Stimulated activated CD4-positive, alpha-beta T cell treated with anti-CD3 and anti-CD28 coated beads, Interleukin-4, amount 100 ng/mL, for 48 hours (primary cell): ENCODE data around the gene IFT74.
"Not testable (repeated sequence)": the region's sequence is repeated elsewhere in the genome, so short reads cannot be mapped to it uniquely, and the experiment has no call there.

Experiments used
- DNase-seq, 2 donors: peaks; one replicate each; pipeline ENCODE4 v3.0.0-alpha.2; 2020; ENCODE audit warnings: low read depth in 2 of 2

Gene IFT74

DNA sequence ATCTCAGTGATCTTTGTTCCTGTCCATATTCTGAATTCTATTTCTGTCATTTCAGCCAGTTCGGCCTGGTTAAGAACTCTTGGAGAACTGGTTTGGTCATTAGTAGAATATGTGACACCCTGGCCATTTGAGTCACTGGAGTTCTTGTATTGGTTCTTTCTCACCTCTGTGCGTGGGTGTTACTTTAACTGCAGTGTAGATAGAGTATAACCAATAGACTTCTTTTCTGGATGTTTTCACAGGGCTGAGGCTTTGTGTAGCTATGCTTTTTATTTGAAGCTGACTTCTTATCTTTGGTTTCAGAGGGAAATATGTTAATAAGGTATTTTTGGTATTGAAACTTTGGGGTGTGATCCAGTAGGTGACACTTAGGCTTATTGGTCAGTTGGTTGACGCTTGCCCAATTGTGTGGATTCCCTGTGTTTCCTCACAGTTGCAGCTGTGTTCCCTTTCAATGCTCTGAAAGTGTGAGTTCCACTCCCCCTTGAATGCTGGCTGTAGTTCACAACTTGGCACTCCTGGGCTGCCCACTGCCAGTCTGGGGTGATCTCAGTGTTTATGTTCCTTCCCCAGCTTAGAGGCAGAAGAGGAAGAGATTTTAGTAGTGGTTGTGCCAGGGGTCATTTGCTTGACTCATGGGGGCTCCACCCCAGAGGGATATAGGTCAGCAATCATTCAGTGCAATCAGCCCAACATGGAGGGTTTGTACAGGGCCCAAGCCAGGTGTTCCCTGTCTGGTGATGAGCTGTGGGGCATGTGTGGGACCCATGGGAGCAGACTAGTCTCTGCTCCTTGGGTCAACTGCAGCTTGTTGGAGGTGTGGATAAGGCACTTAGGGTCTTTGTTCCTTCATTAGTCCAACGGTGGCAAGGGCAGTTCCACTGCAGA lies 117.9 kb downstream of the IFT74 start:
- DNase-seq: no peak

DNA sequence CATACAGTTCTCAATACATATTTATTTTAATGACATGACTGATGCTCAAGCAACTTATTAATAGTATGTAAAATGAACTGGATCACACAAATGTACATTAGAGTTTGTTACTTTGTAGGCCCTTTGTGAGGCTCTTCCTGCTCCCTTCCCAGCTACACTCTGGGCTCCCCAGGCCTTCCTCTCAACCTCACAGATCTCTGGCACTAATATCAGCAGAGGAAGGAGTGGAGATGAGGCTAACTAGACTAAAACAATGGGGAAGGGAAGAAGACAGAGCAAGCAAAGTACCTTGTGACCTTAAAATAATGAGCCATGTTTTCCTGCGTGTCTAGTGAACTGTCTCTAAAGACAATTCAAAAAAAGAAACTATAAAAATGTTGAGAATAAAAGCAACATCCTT lies 122.5 kb downstream of the IFT74 start:
- DNase-seq: no peak

DNA sequence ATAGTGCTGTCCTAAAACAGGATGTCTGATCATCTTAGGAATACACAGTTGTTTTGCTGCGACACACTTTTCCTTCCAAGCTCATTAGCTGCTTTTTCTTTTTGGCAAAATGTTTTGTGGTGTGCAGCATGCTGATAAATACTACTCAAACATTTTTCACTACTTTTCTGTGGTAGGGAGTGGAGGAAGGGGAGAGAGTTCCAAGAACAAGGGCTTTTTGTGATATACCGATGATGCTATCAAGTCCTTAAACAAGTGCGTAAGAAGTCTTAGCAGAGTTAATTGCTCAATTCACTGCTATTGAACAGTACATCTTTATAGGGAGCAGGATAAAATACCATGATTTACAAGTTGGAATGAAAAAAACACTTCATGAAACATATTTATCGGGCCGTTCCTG lies 129.2 kb downstream of the IFT74 start:
- no peak for DNase-seq

DNA sequence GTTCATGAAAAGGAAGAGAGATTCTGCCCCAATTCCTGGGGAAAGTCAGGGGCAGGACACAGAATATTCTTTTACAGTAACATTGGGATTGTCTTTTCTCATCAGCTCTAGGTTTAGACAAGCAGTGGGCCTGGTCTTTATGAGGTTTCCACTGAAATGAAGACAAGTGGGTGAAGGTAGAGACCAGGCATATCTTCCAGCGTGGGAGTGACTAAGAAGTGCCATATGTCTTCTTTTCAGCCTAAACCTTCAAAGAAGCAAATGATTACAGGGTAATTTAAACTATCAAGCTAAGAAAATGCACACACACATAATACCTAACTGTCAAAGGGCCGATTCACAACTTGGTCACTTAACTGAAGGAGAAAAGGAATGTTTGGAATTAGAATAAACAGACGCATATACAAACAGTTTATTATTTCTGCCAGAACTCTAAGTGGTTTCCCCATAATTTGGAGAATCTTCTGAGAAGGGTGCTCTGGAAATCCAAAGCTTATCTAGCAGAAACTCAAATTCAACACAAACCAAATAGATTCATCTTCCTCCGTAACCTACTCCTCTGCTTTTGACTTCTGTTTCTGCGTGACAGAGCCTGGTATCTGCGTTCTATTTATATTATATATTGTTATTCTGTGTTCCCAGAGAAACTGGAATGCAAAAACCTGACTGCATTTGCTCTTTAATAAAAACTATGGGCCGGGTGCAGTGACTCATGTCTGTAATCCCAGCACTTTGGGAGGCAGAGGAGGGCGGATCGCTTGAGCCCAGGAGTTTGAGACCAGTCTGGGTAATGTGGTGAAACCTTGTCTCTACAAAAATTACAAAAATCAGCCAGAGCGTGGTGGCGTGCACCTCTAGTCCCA lies 130.8 kb downstream of the IFT74 start:
- DNase-seq: no peak

DNA sequence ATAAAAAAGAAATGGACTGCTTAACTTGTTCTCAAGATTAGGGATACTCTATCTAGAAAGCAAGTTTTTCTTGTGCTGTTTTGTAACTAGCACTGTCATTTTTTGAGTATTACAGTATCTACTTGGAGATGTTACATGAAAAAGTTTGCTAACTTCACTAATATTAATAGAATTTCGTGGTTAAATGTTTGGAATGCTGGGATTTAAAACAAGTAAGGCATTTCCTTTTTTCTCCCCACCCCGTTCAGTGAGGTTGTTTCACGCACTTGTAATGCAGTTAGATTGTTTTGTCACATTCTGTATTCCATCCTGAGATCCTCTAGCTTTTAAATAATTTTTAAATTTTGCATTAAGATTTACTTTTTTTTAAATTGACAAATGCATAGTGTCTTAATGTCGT lies 132.8 kb downstream of the IFT74 start:
- no peak for DNase-seq

DNA sequence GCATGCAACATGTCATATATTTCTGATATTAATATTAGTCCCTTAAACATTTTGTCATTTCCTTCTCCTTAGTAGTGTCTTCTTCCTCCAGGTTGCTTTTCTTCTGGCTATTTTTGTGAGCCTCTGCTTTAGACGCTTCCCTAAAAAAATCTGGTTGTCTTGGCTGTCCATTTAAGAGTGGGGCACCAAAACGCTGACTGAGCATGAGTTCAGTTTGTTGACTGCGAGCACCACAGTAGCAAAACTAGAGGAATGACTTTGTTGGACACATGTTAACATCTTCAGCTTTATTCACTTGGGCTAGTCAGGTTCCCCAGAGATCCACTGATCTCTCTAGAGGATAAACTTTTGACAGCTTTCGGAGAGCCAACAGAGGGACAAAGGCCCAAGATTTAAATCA lies 133.5 kb downstream of the IFT74 start:
- DNase-seq: no peak

DNA sequence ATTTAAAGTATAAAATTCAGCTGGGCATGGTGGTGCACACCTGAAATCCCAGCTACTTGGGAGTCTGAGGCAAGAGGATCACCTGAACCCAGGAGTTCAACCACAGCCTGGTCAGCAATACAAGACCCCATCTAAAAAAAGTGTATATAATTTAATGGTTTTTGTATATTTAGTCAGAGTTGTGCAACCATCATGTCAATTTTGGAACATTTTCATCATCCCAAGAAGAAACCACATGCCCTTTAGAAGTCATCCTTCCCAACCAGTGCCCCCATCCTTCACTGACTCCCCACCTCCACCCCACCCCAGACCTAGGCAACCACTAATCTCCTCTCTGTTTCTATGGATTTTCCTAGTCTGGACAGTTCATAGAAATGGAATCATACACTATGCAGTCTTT lies 134.0 kb downstream of the IFT74 start:
- DNase-seq: no peak

DNA sequence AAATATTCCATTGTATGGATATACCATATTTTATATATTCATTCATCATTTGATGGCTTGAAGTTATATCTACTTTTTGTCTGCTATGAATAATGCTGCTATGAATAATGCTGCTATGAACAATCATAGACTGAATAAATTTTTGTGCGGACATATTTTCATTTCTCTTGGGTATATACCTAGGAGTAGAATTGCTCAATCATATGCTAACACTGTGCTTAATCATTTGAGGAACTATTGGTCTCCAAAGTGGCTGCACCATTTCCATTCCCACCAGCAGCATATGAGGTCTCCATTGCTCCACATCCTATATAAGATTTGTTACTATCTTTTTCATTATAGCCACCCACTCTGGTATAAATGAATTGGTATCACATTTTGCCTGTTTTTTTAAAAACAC lies 134.5 kb downstream of the IFT74 start:
- no peak for DNase-seq

DNA sequence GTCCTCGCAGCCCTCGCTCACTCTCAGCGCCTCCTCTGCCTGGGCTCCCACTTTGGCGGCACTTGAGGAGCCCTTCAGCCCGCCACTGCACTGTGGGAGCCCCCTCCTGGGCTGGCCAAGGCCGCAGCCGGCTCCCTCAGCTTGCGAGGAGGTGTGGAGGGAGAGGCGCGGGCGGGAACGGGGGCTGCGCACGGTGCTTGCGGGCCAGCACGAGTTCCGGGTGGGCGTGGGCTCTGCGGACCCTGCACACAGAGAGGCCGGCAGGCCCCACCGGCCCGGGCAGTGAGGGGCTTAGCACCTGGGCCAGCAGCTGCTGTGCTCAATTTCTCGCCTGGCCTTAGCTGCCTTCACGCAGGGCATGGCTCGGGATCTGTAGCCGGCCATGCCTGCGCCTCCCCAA lies 136.3 kb downstream of the IFT74 start:
- not testable (repeated sequence) for DNase-seq

DNA sequence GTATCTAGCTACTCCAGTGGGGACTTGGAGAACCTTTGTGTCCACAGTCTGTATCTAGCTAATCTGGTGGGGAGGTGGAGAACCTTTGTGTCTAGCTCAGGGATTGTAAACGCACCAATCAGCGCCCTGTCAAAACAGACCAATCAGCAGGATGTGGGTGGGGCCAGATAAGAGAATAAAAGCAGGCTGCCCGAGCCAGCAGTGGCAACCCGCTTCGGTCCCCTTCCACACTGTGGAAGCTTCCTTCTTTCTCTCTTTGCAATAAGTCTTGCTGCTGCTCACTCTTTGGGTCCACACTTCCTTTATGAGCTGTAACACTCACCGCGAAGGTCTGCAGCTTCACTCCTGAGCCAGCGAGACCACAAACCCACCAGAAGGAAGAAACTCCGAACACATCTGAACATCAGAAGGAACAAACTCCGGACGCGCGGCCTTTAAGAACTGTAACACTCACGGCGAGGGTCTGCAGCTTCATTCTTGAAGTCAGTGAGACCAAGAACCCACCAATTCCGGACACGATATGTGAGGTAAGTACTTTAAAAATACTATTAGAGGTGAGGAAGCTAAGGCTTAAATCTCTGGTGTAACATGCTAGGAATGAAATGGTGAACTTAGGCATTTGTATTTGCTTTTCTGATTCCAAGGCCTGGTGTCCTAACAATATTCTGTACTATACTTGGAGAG lies 137.3 kb downstream of the IFT74 start:
- not testable (repeated sequence) for DNase-seq

DNA sequence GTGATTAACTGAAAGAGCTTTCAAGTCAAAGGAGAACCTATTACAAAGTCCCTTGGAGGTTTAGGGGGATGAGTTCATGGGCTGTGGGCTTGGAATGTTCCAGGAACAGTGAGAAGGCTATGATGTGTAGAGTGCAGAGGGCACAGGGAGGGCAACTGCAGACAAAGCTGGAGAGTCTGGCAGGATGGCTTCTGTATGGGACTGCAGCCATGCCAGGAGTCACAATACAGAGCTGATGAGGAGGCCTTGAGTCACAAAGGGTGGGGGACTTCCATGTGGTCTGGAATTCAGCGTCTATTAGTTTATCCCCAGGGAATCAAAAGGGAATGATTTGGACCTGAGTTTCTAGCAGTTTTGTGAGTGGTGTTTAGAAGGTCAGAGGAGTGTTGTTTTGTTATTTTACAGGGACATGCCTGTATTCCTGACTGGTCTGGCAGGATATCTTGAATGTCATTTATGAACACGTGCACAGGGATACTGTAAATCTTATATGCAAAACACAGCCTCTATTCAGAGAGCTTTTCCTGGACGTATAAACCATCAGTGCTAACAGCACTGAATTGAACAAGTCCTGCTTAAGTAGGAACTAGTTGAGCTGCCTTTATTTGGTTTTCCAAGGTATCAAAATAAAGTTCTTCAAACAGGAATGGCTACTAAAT lies 138.6 kb downstream of the IFT74 start:
- DNase-seq: no peak

DNA sequence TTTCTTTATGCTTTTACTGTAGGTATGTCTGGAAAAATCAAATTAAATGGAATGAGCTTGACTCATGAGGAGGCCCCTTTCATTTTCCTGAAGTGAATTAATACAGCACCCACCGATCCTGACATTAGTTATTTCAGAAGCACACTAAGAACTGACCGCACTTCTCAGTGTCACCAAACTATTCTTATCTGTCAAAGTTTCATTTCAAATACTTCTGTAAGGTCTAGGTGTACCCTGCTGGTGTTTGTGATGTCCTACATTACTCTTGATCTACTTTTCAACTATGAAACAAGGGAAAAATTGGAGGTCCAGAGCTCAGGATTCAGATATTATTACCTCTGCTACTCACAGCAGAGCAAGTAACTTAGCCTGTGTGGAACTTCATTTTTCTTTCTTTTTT lies 151.0 kb downstream of the IFT74 start:
- DNase-seq: no peak

DNA sequence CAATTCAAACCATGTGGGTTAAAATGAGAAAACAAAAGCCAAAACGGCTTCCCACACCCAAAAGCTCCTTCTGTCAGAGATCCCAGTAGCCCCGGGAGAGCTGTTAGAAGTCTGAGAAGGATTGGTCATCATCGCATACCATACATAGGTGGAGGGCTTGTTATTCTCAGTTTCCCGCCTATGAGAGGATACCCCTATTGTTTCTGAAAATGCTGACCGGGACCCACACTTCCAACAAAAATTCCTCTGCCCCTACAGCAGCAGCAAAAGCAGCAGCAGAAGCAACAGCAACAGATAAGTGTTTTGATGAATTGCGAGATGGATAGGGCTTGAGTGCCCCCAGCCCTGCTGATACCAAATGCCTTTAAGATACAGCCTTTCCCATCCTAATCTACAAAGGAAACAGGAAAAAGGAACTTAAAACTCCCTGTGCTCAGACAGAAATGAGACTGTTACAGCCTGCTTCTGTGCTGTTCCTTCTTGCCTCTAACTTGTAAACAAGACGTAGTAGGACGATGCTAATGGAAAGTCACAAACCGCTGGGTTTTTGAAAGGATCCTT lies 152.8 kb downstream of the IFT74 start, which contains the start of gene TEK:
TSS of gene TEK (plus strand) at position 245 of the 561 bp plus-strand sequence. CDS start 366 bp downstream, outside the sequence.
- DNase-seq: no peak

DNA sequence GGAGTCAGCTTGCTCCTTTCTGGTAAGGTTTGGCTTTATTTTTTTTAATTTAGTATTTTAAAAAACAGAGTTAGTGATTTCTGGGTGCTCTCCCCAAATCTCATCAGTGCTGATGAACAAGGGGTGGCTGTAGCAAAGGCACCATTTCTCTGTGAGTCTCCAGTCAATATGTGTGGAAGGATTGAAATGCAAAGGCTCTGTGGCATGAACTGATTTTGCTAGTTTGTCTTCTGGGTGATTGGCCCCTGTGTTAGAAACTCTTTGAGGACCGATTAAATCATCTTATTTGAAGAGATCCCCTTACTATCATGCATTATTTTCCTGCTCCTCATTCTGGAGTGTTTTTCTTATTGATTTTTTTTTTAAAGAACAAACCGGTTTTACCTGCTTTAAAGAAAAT lies 153.4 kb downstream of the IFT74 start:
- DNase-seq: no peak

DNA sequence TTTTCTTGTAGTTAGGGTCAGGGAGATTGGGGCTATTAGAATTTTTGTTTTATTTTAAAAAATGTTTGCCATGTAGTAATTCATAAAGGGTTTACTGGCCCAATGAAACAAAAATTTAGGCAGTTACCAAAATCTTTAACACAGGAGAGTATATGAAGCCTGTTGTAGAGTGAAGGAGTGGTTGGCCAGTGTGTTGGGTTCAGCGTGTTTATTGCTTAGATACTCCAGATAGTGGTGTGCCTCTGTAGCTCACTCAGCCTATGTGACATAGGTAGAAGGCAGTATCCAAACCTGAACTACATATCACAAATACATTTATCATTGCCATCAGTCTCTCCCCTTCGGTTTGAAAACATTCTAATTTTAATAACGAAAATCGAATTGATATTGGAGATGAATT lies 154.0 kb downstream of the IFT74 start:
- DNase-seq: no peak

DNA sequence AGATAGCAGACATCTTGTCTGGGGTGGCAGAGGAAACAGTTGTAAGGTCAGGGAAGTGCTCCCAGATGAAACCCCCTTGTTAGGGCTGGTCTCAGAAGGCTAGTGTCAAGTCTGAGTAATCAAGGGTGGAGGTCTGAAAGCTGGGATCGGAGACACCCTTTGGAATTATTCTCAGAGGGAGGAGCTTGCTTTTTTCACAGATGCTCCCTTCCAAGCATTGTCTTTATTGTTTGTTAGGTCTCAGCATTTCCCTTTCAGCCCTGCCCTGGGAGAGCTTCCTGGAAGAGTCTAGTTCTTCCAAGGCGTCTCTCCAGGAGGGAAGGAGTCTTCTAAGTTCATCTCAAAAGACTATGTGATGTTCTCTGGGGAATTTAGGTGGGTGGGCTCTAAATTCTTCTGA lies 156.0 kb downstream of the IFT74 start:
- DNase-seq: no peak
